Karpas-422 (cell line): Measurements from ENCODE around the gene CCDC107. TPM values are rescaled to one million over a fixed set of nuclear protein-coding genes. Genes with fewer than 3 reads are reported as not detected.
A peak's percentile ranks its signal among the peaks of the same experiment; 100 is the strongest.

Experiments used
- DNase-seq: peaks from one replicate; pipeline ENCODE4 v3.0.0-alpha.2; 2015
- H2AFZ ChIP-seq: fragments of 200-600 bp; sonication (generic); 2 replicates; pipeline ENCODE4 v1.6.1; 2014; ENCODE audit warnings: antibody characterized with exemption, low read length, mixed read lengths
- H3K27ac ChIP-seq: fragments of 200-600 bp; sonication (generic); 2 replicates; pipeline ENCODE4 v1.5.1; 2014; ENCODE audit warnings: mild to moderate bottlenecking, low read length, moderate library complexity
- H3K27me3 ChIP-seq: fragments of 200-600 bp; sonication (generic); 2 replicates; pipeline ENCODE4 v1.6.1; 2014; ENCODE audit warnings: low read length, mixed read lengths
- H3K36me3 ChIP-seq: fragments of 200-600 bp; sonication (generic); 2 replicates; pipeline ENCODE4 v1.6.1; 2014; ENCODE audit warnings: low read length, mixed read lengths; ENCODE audit not compliant: insufficient read depth
- H3K4me1 ChIP-seq: fragments of 200-600 bp; sonication (generic); 2 replicates; pipeline ENCODE4 v1.6.1; 2014; ENCODE audit warnings: mild to moderate bottlenecking, low read length, mixed read lengths
- H3K4me2 ChIP-seq: fragments of 200-600 bp; sonication (generic); 2 replicates; pipeline ENCODE4 v1.6.1; 2014; ENCODE audit warnings: low read length, low read depth, mild to moderate bottlenecking; ENCODE audit not compliant: poor library complexity, severe bottlenecking
- H3K4me3 ChIP-seq: fragments of 200-600 bp; sonication (generic); 2 replicates; pipeline ENCODE4 v1.5.1; 2014; ENCODE audit warnings: mild to moderate bottlenecking, antibody characterized with exemption, low read length, mixed read lengths
- H3K79me2 ChIP-seq: fragments of 200-600 bp; sonication (generic); 2 replicates; pipeline ENCODE4 v1.6.1; 2014; ENCODE audit warnings: mild to moderate bottlenecking, low read length, mixed read lengths
- H3K9ac ChIP-seq: fragments of 200-600 bp; sonication (generic); 2 replicates; pipeline ENCODE4 v1.6.0; 2014; ENCODE audit warnings: low read length
- H3K9me2 ChIP-seq: fragments of 200-600 bp; sonication (generic), shearing (Covaris generic); replicated peaks from 2 replicates; pipeline ENCODE4 v1.6.0; 2014; ENCODE audit warnings: mild to moderate bottlenecking, low read length, moderate library complexity; ENCODE audit not compliant: insufficient read depth
- H3K9me3 ChIP-seq: fragments of 300-700, 200-600 bp; sonication (generic); 2 replicates; pipeline ENCODE4 v1.6.1; 2014; ENCODE audit warnings: low read length, mixed read lengths
- H4K20me1 ChIP-seq: fragments of 200-600 bp; sonication (generic); 2 replicates; pipeline ENCODE4 v1.6.1; 2014; ENCODE audit warnings: mild to moderate bottlenecking, antibody characterized with exemption, low read length, low read depth; ENCODE audit not compliant: insufficient read depth
- total RNA-seq: library from RNA; depleted of rRNA; stranded (reverse); fragments of >200 nt; shearing (Covaris generic); gene quantifications from 2 replicates; pipeline ENCODE4 v1.2.3, GENCODE V29; 2014; ENCODE audit warnings: low replicate concordance

The CCDC107 gene
- total RNA-seq, 1 experiment from 2014 or later = 13.2 TPM

DNA sequence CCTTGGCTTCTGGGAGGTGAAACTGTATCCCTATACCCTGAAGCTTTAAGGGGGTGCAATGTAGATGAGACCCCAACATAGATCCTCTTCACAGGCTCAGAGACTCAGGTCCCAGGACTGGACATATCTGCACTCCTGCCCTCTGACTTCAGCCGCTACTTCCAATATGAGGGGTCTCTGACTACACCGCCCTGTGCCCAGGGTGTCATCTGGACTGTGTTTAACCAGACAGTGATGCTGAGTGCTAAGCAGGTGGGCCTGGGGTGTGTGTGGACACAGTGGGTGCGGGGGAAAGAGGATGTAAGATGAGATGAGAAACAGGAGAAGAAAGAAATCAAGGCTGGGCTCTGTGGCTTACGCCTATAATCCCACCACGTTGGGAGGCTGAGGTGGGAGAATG is 21.0 kb downstream of the CCDC107 start:
- Histone ChIP-seq H3K79me2 (no peaks in the 10 kb centered on the region), H3K4me1 (peaks cover 14% of the 10 kb centered on the region), H3K9ac (no peak overlapping the region), H3K27me3 (no peaks in the 10 kb centered on the region), H3K9me2 (no peaks in the 10 kb centered on the region), H3K27ac (no peak overlapping the region), H3K36me3 (no peaks in the 10 kb centered on the region), H3K9me3 (no peaks in the 10 kb centered on the region), H3K4me3 (no peak overlapping the region), H2AFZ (no peak overlapping the region), H3K4me2 (no peak overlapping the region), H4K20me1 (no peaks in the 10 kb centered on the region)
- DNase-seq = no peak

GRCh38 chr9:35679766-35680330 is 21.8 kb downstream of the CCDC107 start:
- H3K4me1 ChIP-seq = peaks cover 11% of the 10 kb centered on the region

DNA sequence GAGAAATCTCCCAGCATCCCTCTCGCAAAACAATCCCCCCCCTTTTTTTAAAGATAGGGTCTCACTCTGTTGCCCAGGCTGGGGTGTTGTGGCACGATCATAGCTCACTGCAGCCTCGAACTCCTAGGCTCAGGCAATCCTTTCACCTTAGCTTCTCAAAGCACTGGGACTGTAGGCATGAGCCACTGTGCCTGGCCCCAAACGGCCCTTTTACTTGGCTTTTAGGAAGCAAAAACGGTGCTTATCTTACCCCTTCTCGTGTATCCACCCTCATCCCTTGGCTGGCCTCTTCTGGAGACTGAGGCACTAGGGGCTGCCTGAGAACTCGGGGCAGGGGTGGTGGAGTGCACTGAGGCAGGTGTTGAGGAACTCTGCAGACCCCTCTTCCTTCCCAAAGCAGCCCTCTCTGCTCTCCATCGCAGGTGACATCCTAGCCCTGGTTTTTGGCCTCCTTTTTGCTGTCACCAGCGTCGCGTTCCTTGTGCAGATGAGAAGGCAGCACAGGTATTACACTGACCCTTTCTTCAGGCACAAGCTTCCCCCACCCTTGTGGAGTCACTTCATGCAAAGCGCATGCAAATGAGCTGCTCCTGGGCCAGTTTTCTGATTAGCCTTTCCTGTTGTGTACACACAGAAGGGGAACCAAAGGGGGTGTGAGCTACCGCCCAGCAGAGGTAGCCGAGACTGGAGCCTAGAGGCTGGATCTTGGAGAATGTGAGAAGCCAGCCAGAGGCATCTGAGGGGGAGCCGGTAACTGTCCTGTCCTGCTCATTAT is 22.4 kb downstream of the CCDC107 start:
- Histone ChIP-seq H3K36me3 (no peaks in the 10 kb centered on the region), H3K27ac (no peak overlapping the region), H3K4me3 (no peak overlapping the region), H3K79me2 (no peaks in the 10 kb centered on the region), H3K9ac (no peak overlapping the region), H4K20me1 (no peaks in the 10 kb centered on the region), H2AFZ (no peak overlapping the region), H3K9me2 (no peaks in the 10 kb centered on the region), H3K4me1 (peaks cover 11% of the 10 kb centered on the region), H3K27me3 (no peaks in the 10 kb centered on the region), H3K4me2 (peak overlapping the region; percentile 22), H3K9me3 (no peaks in the 10 kb centered on the region)
- peak; percentile 69 for DNase-seq

More at GRCh38 chr9:35679766-35680330, 21.8 kb downstream of the CCDC107 start:
- Histone ChIP-seq H3K27ac (no peak overlapping the region), H3K27me3 (no peaks in the 10 kb centered on the region), H3K36me3 (no peaks in the 10 kb centered on the region), H3K9me3 (no peaks in the 10 kb centered on the region), H4K20me1 (no peaks in the 10 kb centered on the region), H3K4me3 (no peak overlapping the region), H3K9ac (no peak overlapping the region), H2AFZ (no peak overlapping the region), H3K79me2 (no peaks in the 10 kb centered on the region), H3K9me2 (no peaks in the 10 kb centered on the region), H3K4me2 (no peak overlapping the region)
- DNase-seq = no peak

DNA sequence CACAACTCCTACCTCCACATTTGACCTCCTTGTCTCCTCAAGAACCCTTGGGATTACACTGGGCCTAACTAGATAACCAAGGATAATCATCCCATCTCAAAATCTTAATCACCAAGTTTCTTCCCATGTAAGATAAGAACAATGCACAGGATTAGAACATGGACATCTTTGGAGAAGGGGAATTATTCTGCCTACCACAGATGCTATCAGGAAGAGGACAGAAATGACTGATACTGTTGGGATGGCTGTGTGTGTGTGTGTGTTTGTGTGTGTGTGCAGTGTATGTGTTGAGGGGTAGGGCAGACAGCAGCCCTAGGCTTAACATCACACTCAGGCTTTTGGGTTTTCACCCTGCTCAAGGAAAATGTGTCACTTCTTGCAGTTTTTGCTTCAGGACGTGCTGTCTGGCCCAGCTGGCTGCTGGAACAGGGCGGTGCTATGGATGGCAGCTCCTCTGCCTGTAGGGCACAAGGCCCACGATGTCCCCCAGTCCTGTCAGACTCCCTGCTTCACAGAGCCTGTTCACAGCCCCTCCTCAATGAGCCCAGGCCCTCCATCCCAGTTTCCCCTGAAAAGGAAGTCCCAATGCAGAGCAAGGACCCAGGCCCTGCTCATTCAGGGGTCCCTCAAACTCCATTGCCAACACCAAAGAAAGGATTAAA is 23.4 kb downstream of the CCDC107 start:
- no peaks in the 10 kb centered on the region for H3K9me2 ChIP-seq
- no peaks in the 10 kb centered on the region for H4K20me1 ChIP-seq
- no peaks in the 10 kb centered on the region for H3K27me3 ChIP-seq
- peaks cover 11% of the 10 kb centered on the region for H3K4me1 ChIP-seq
- no peak overlapping the region for H3K9ac ChIP-seq
- H3K79me2 ChIP-seq = no peaks in the 10 kb centered on the region
- DNase-seq = no peak
- no peaks in the 10 kb centered on the region for H3K36me3 ChIP-seq
- H3K4me3 ChIP-seq = no peak overlapping the region
- H2AFZ ChIP-seq = no peak overlapping the region
- H3K4me2 ChIP-seq = no peak overlapping the region
- H3K27ac ChIP-seq = no peak overlapping the region
- H3K9me3 ChIP-seq = no peaks in the 10 kb centered on the region

- no peaks in the 10 kb centered on the region for H3K36me3 ChIP-seq
- no peaks in the 10 kb centered on the region for H4K20me1 ChIP-seq
- no peaks in the 10 kb centered on the region for H3K9me3 ChIP-seq
- no peaks in the 10 kb centered on the region for H3K79me2 ChIP-seq
- no peak overlapping the region for H3K9ac ChIP-seq
- H2AFZ ChIP-seq = no peak overlapping the region
- H3K27ac ChIP-seq = no peak overlapping the region
- no peak overlapping the region for H3K4me2 ChIP-seq
- no peaks in the 10 kb centered on the region for H3K27me3 ChIP-seq
- no peaks in the 10 kb centered on the region for H3K9me2 ChIP-seq
- DNase-seq = no peak
- H3K4me3 ChIP-seq = no peak overlapping the region
- peaks cover 15% of the 10 kb centered on the region for H3K4me1 ChIP-seq
Observed at GRCh38 chr9:35682051-35682450, 24.0 kb downstream of the CCDC107 start.

- Histone ChIP-seq H3K36me3 (no peaks in the 10 kb centered on the region), H3K9me3 (no peaks in the 10 kb centered on the region), H3K4me1 (peaks cover 16% of the 10 kb centered on the region), H4K20me1 (no peaks in the 10 kb centered on the region), H2AFZ (no peak overlapping the region), H3K9me2 (no peaks in the 10 kb centered on the region), H3K9ac (no peak overlapping the region), H3K4me2 (no peak overlapping the region), H3K27ac (no peak overlapping the region), H3K4me3 (no peak overlapping the region), H3K27me3 (no peaks in the 10 kb centered on the region), H3K79me2 (no peaks in the 10 kb centered on the region)
- DNase-seq = no peak
Observed at GRCh38 chr9:35682520-35683315, 24.6 kb downstream of the CCDC107 start.

DNA sequence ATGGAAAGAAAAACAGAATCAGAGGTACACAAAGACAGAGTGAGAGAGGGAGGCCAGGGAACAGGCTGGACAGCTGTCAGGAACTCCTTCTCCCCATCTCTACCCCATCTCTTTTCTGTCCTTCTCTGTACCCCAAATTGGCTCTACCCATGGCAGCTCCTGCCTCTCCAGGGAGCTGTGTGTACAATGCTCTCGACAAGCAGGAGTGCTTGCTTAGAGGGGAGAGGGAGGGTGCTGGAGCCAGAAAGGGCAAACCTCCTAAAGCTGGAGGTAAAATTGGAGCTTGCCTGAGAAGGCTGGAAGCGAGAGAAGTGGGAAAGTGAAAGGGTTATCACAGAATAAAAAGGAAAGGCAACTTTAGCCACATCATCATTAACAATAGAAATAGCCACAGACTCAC is 25.2 kb downstream of the CCDC107 start:
- no peak overlapping the region for H2AFZ ChIP-seq
- no peak overlapping the region for H3K4me2 ChIP-seq
- no peaks in the 10 kb centered on the region for H3K27me3 ChIP-seq
- H4K20me1 ChIP-seq = no peaks in the 10 kb centered on the region
- no peaks in the 10 kb centered on the region for H3K79me2 ChIP-seq
- H3K9me2 ChIP-seq = no peaks in the 10 kb centered on the region
- no peak overlapping the region for H3K9ac ChIP-seq
- H3K4me1 ChIP-seq = peaks cover 16% of the 10 kb centered on the region
- no peak overlapping the region for H3K4me3 ChIP-seq
- DNase-seq = no peak
- no peak overlapping the region for H3K27ac ChIP-seq
- no peaks in the 10 kb centered on the region for H3K36me3 ChIP-seq
- no peaks in the 10 kb centered on the region for H3K9me3 ChIP-seq

DNA sequence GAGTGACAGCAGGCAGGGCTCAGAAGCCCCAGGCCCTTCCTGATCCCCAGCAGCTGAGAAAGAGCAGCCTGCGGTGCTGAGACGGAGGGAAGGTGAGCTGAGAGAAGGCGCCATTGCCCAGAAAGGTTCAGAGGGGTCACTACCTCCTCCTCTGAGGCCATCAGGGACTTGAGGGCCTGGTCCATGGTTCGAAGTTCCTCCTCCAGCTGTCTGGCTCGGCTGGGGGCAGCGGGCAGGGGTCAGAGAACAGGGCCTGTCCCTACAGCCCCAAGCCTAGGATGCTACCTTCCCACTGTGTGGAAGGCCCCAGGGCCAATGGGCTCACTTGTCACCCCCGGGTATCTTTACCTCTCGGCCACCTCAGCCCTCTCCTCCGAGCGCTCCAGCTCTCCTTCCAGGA is 26.8 kb downstream of the CCDC107 start:
- Histone ChIP-seq H2AFZ (no peak overlapping the region), H3K9me3 (no peaks in the 10 kb centered on the region), H3K9ac (no peak overlapping the region), H3K4me3 (no peak overlapping the region), H3K79me2 (no peaks in the 10 kb centered on the region), H3K4me2 (no peak overlapping the region), H3K4me1 (peaks cover 15% of the 10 kb centered on the region), H3K9me2 (no peaks in the 10 kb centered on the region), H3K36me3 (no peaks in the 10 kb centered on the region), H3K27me3 (no peaks in the 10 kb centered on the region), H4K20me1 (no peaks in the 10 kb centered on the region), H3K27ac (no peak overlapping the region)
- DNase-seq = no peak
